ENCODE results near the gene CBLC. TPM values are rescaled to one million over a fixed set of nuclear protein-coding genes. Genes with fewer than 3 reads are reported as not detected.

The CBLC gene
- not detected for total RNA-seq

- no peak for DNase-seq
These were observed at the start of gene CBLC for GRCh38 chr19:44777715-44778347. Gene CBLC (plus strand): TSS chr19:44777890. CDS start chr19:44777932, 42 bp downstream.

GRCh38 chr19:44728178-44728577 is 49.5 kb upstream of the CBLC start:
- DNase-seq = no peak

- DNase-seq = no peak
These were observed 48.1 kb upstream of the CBLC start for GRCh38 chr19:44729516-44730033.

GRCh38 chr19:44731081-44731480 is 46.6 kb upstream of the CBLC start:
- DNase-seq = no peak

GRCh38 chr19:44731622-44732021 is 46.1 kb upstream of the CBLC start:
- DNase-seq = no peak

- no peak for DNase-seq
These were observed 45.3 kb upstream of the CBLC start for GRCh38 chr19:44732235-44733014.

- DNase-seq = no peak
These were observed 43.3 kb upstream of the CBLC start for GRCh38 chr19:44734357-44734756.

- DNase-seq = no peak
These were observed 42.7 kb upstream of the CBLC start for GRCh38 chr19:44735011-44735410.

- no peak for DNase-seq
These were observed 40.2 kb upstream of the CBLC start for GRCh38 chr19:44737238-44738071.

GRCh38 chr19:44738136-44738535 is 39.6 kb upstream of the CBLC start:
- DNase-seq = no peak

GRCh38 chr19:44738603-44739558 is 38.8 kb upstream of the CBLC start:
- no peak for DNase-seq

GRCh38 chr19:44740351-44740824 is 37.3 kb upstream of the CBLC start:
- no peak for DNase-seq

GRCh38 chr19:44741258-44741731 is 36.4 kb upstream of the CBLC start:
- DNase-seq = no peak

- DNase-seq = peak; percentile 82
These were observed 35.8 kb upstream of the CBLC start for GRCh38 chr19:44741841-44742329.

- no peak for DNase-seq
These were observed 35.2 kb upstream of the CBLC start for GRCh38 chr19:44742330-44743061.

- DNase-seq = no peak
These were observed 32.8 kb upstream of the CBLC start for GRCh38 chr19:44744871-44745332.

- DNase-seq = no peak
These were observed 32.3 kb upstream of the CBLC start for GRCh38 chr19:44745341-44745831.

GRCh38 chr19:44745887-44746600 is 31.6 kb upstream of the CBLC start:
- no peak for DNase-seq

GRCh38 chr19:44746616-44746945 is 31.1 kb upstream of the CBLC start:
- no peak for DNase-seq

All from occipital lobe (tissue), 2 donors.